IPS-18c (cell line): ENCODE measurements around the gene CRTC2.
"Not testable (repeated sequence)": the region's sequence is repeated elsewhere in the genome, so short reads cannot be mapped to it uniquely, and the experiment has no call there.

Source experiments
- H3K4me3 ChIP-seq: 2 replicates; pipeline ENCODE4 v1.7.0; 2013; ENCODE audit warnings: low read depth, mild to moderate bottlenecking, low read length, moderate library complexity; ENCODE audit not compliant: insufficient read depth
- H3K9me3 ChIP-seq: one replicate; pipeline ENCODE4 v1.6.1; 2013; ENCODE audit warnings: mild to moderate bottlenecking, low read length, moderate library complexity; ENCODE audit not compliant: control insufficient read depth, insufficient read depth

Gene CRTC2

GRCh38 chr1:153922076-153922971 is 36.1 kb downstream of the CRTC2 start:
- peak overlapping the region; percentile 71 for H3K4me3 ChIP-seq

GRCh38 chr1:153921803-153922075 is 36.7 kb downstream of the CRTC2 start:
- H3K4me3 ChIP-seq, result peak overlapping the region; percentile 71
- H3K9me3 ChIP-seq, result no peaks in the 10 kb centered on the region

More at GRCh38 chr1:153922076-153922971, 36.1 kb downstream of the CRTC2 start:
- no peaks in the 10 kb centered on the region for H3K9me3 ChIP-seq

GRCh38 chr1:153921080-153921802 is 37.2 kb downstream of the CRTC2 start:
- no peaks in the 10 kb centered on the region for H3K9me3 ChIP-seq
- H3K4me3 ChIP-seq, result peak overlapping the region; percentile 71

- 0 out of 2 replicates have a peak overlapping the region, but pooled peaks have one; percentile 2 for H3K4me3 ChIP-seq
- H3K9me3 ChIP-seq, result no peaks in the 10 kb centered on the region
Observed at GRCh38 chr1:153919876-153920852, 38.2 kb downstream of the CRTC2 start.

DNA sequence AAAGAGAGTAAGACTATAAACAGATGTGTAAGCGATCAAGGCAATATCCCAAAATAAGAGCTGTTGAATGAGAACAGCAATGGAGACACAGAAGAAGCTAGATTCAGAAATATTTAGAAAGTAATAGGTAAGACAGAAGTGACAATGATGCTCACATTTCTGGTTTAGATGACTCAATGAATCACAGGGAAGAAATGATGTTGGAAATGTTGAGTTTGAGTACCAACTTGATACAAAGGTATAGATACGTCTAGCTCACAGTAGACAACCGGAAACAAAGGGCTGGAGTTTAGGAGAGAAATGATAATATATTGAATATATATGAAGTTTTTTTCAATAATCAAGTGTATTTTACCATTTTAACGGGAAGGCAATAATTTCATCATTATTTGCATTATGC is 42.1 kb downstream of the CRTC2 start:
- no peak overlapping the region for H3K4me3 ChIP-seq
- H3K9me3 ChIP-seq, result no peaks in the 10 kb centered on the region

DNA sequence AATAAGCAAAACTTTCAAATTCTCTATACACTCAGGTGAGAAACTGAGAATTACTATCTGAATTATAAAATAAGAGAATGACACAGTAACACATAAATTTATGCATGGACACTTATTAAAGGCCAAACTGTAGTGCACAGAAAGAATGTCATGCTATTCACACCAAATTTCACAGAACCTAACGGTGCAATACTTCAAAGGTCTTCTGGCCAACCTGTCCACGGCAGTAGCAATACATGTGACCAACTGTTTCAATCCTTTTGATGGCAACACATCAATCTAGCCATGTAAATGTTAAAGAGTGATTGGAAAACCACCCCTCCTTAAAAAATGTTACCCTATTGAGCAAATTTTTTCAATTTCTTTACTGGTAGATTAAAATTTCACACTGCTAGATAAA is 46.1 kb downstream of the CRTC2 start:
- Histone ChIP-seq H3K9me3 (peaks cover 2% of the 10 kb centered on the region), H3K4me3 (no peak overlapping the region)

- H3K4me3 ChIP-seq, H3K9me3 ChIP-seq: not testable (repeated sequence)
Observed at GRCh38 chr1:153910560-153910959, 47.9 kb downstream of the CRTC2 start.

DNA sequence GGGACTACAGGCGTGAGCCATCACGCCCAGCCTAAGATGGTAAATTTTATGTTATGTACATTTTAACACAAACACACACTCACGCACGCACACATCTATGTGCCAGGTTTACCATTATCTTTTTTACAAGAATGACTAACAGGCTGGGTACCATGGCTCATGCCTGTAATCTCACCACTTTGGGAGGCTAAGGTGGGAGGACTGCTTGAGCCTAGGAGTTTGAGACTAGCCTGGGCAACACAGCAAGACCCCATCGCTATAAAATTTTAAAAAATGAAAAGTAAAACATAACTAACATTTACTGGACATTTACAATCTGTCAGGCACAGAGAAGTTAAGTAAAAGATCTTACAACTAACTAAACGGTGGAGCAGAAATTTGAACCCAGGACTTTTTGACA is 50.3 kb downstream of the CRTC2 start:
- Histone ChIP-seq H3K9me3 (peaks cover 2% of the 10 kb centered on the region), H3K4me3 (no peak overlapping the region)

GRCh38 chr1:153907134-153907533 is 51.3 kb downstream of the CRTC2 start:
- Histone ChIP-seq H3K4me3 (no peak overlapping the region), H3K9me3 (peaks cover 2% of the 10 kb centered on the region)

DNA sequence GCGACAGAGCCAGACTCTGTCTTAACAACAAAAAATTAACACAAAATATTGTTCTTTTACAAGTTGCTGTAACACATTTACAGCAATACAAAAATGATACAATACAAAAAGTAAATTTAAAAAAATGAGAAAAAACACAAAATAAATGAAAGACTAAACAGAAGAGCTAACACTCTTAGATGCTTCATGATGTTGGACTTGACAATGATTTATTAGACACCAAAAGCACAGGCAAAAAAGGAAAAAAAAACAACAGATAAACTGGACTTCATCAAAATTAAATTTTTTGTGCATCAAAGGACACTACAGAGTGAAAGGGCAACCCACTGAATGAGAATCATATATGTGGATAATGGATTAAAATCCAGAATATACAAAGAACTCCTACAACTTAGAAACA is 52.0 kb downstream of the CRTC2 start:
- Histone ChIP-seq H3K4me3 (no peak overlapping the region), H3K9me3 (peaks cover 2% of the 10 kb centered on the region)

GRCh38 chr1:153905908-153906307 is 52.5 kb downstream of the CRTC2 start:
- H3K4me3 ChIP-seq, H3K9me3 ChIP-seq: not testable (repeated sequence)

DNA sequence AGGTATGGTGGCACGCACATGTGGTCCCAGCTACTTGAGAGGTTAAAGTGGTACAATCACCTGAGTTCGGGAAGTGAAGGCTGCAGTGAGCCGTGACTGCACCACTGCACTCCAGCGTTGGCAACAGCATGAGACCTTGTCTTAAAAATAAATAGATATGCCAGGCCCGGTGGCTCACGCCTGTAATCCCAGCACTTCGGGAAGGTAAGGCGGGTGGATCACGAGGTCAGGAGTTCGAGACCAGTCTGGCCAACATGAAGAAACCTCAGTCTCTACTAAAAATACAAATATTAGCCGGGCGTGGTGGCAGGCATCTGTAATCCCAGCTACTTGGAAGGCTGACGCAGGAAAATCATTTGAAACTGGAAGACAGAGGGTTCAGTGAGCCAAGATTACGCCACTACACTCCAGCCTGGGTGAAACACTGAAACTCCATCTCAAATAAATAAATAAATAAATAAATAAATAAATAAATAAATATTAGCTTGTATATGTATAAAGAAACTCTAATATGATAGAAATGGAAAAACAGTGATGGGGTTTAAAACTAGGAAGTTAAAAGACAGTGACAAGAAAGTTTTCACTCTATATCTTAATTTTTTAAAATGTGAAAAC is 54.5 kb downstream of the CRTC2 start:
- no peak overlapping the region for H3K4me3 ChIP-seq
- H3K9me3 ChIP-seq, result peaks cover 2% of the 10 kb centered on the region

GRCh38 chr1:153899509-153899908 is 58.9 kb downstream of the CRTC2 start:
- Histone ChIP-seq H3K9me3 (no peaks in the 10 kb centered on the region), H3K4me3 (no peak overlapping the region)
